Hematopoietic multipotent progenitor cell (in vitro differentiated cells): Measurements from ENCODE around the gene WEE2. TPM values are rescaled to one million over a fixed set of nuclear protein-coding genes. Genes with fewer than 3 reads are reported as not detected.

ENCODE experiments used
- DNase-seq, 3 donors: peaks; one replicate each; pipeline ENCODE4 v3.0.0-alpha.2; 2011 to 2015; ENCODE audit warnings: low read depth in 2 of 3, low spot score in 2 of 3
- total RNA-seq: library from RNA; depleted of rRNA; stranded (reverse); fragments of >200 nt; gene quantifications from one replicate; pipeline ENCODE4 v1.2.3, GENCODE V29; 2012

WEE2 gene
- not detected for total RNA-seq

GRCh38 chr7:141708351-141708750, at the start of gene WEE2:
TSS of gene WEE2 (plus strand) at chr7:141708353. CDS start at chr7:141708759, 406 bp downstream.
- no peak for DNase-seq

- no peak for DNase-seq
Observed at GRCh38 chr7:141659501-141659900, 48.7 kb upstream of the WEE2 start.

- peak in 2 of 3 donors; percentile 69 to 72 for DNase-seq
Observed at GRCh38 chr7:141660259-141660658, 47.9 kb upstream of the WEE2 start.

- peak in 2 of 3 donors; percentile 28 to 47 for DNase-seq
Observed at GRCh38 chr7:141663081-141663849, 44.9 kb upstream of the WEE2 start.

- DNase-seq: no peak
Observed at GRCh38 chr7:141664450-141664849, 43.7 kb upstream of the WEE2 start.

- no peak for DNase-seq
Observed at GRCh38 chr7:141665208-141666035, 42.7 kb upstream of the WEE2 start.

- no peak for DNase-seq
Observed at GRCh38 chr7:141666071-141666470, 42.1 kb upstream of the WEE2 start.

- DNase-seq: no peak
Observed at GRCh38 chr7:141668853-141669252, 39.3 kb upstream of the WEE2 start.

- no peak for DNase-seq
Observed at GRCh38 chr7:141671705-141672496, 36.3 kb upstream of the WEE2 start.

- DNase-seq: no peak
Observed at GRCh38 chr7:141673346-141673745, 34.8 kb upstream of the WEE2 start.

GRCh38 chr7:141674171-141674671, 33.9 kb upstream of the WEE2 start:
- DNase-seq: no peak

- peak in 1 of 3 donors; percentile 22 for DNase-seq
Observed at GRCh38 chr7:141674702-141675101, 33.5 kb upstream of the WEE2 start.

GRCh38 chr7:141675436-141676215, 32.5 kb upstream of the WEE2 start:
- peak in 2 of 3 donors; percentile 63 to 72 for DNase-seq

GRCh38 chr7:141676618-141677017, 31.5 kb upstream of the WEE2 start:
- peak in 2 of 3 donors; percentile 50 to 76 for DNase-seq

GRCh38 chr7:141679014-141679413, 29.1 kb upstream of the WEE2 start:
- DNase-seq: no peak

- DNase-seq: no peak
Observed at GRCh38 chr7:141685285-141686023, 22.7 kb upstream of the WEE2 start.

GRCh38 chr7:141686074-141686473, 22.1 kb upstream of the WEE2 start:
- no peak for DNase-seq

GRCh38 chr7:141686670-141687069, 21.5 kb upstream of the WEE2 start:
- DNase-seq: no peak

GRCh38 chr7:141688043-141688442, 20.1 kb upstream of the WEE2 start:
- DNase-seq: no peak
